Keratinocyte (primary cell): Measurements from ENCODE around the gene DNAH10. TPM values are rescaled to one million over a fixed set of nuclear protein-coding genes. Genes with fewer than 3 reads are reported as not detected.

Experiments used
- DNase-seq: peaks from one replicate; pipeline ENCODE4 v3.0.0-alpha.2; 2011; ENCODE audit warnings: low read depth, missing footprints, low spot score
- FAIRE-seq: peaks from 2 replicates; lab custom pipeline; 2011; peaks lifted over from hg19 to GRCh38; lab: Jason Lieb, UNC
- H2AFZ ChIP-seq: 2 replicates; pipeline ENCODE4 v1.6.0; 2012; ENCODE audit warnings: low read length, control low read depth, inconsistent platforms; ENCODE audit not compliant: control insufficient read depth
- H3K27ac ChIP-seq: 2 replicates; pipeline ENCODE4 v1.5.1; 2011; ENCODE audit warnings: low read length; ENCODE audit not compliant: control insufficient read depth, insufficient read depth
- H3K27me3 ChIP-seq: 3 replicates; pipeline ENCODE4 v1.6.0; 2011; ENCODE audit warnings: low read length; ENCODE audit not compliant: control insufficient read depth, insufficient read depth; ENCODE audit errors: extremely low read depth
- H3K36me3 ChIP-seq, 2 experiments: 2 replicates in 1 of 2; 3 replicates in 1 of 2; pipeline ENCODE4 v1.5.1; 2011; ENCODE audit warnings: low read length in 2 of 2, mild to moderate bottlenecking in 1 of 2; ENCODE audit not compliant: control insufficient read depth in 2 of 2, insufficient read depth in 2 of 2; ENCODE audit errors: extremely low read depth in 1 of 2
- H3K4me1 ChIP-seq: 3 replicates; pipeline ENCODE4 v1.5.1; 2011; ENCODE audit warnings: low read length; ENCODE audit not compliant: control insufficient read depth, insufficient read depth; ENCODE audit errors: extremely low read depth
- H3K4me2 ChIP-seq: 3 replicates; pipeline ENCODE4 v1.6.0; 2011; ENCODE audit warnings: low read depth, low read length; ENCODE audit not compliant: control insufficient read depth, insufficient read depth; ENCODE audit errors: extremely low read depth
- H3K4me3 ChIP-seq, 3 experiments: fragments of 200-600 bp in 1 of 3; sonication (generic) in 1 of 3; 2 replicates in 2 of 3; 3 replicates in 1 of 3; pipeline ENCODE4 v1.5.1; 2011 to 2016; ENCODE audit warnings: low read length in 3 of 3, mild to moderate bottlenecking in 3 of 3, control low read depth in 2 of 3, inconsistent platforms in 1 of 3, low read depth in 1 of 3, mixed read lengths in 1 of 3, mixed run types in 1 of 3, moderate library complexity in 1 of 3; ENCODE audit not compliant: control insufficient read depth in 2 of 3, insufficient read depth in 2 of 3; ENCODE audit errors: extremely low read depth in 1 of 3
- H3K79me2 ChIP-seq: 2 replicates; pipeline ENCODE4 v1.6.0; 2012; ENCODE audit warnings: low read length; ENCODE audit not compliant: control insufficient read depth, insufficient read depth
- H3K9ac ChIP-seq: 3 replicates; pipeline ENCODE4 v1.6.0; 2011; ENCODE audit warnings: low read length; ENCODE audit not compliant: control insufficient read depth, insufficient read depth; ENCODE audit errors: extremely low read depth
- H3K9me1 ChIP-seq: 3 replicates; pipeline ENCODE4 v1.6.0; 2011; ENCODE audit warnings: low read length; ENCODE audit not compliant: control insufficient read depth, insufficient read depth; ENCODE audit errors: extremely low read depth
- H3K9me3 ChIP-seq: 2 replicates; pipeline ENCODE4 v1.5.1; 2012; ENCODE audit warnings: low read depth, low read length; ENCODE audit not compliant: control insufficient read depth
- H4K20me1 ChIP-seq: 3 replicates; pipeline ENCODE4 v1.6.0; 2011; ENCODE audit warnings: low read length; ENCODE audit not compliant: control insufficient read depth, insufficient read depth; ENCODE audit errors: extremely low read depth
- EZH2 ChIP-seq: IDR thresholded peaks from one replicate; pipeline ENCODE4 v1.6.1; 2012; ENCODE audit warnings: inconsistent platforms, mild to moderate bottlenecking, low read length, moderate library complexity
- dilution Hi-C: fragments of 300-500 bp; cut with MboI; formaldehyde crosslinking; loops from one replicate; pipeline ENCODE4 v1.7.0; 2020; ENCODE audit warnings: low sequenced_read_pairs; ENCODE audit not compliant: extremely low pct_ligation_motif_present
- polyA plus RNA-seq, 5 experiments: library from polyadenylated mRNA; depleted of rRNA in 3 of 5; stranded (reverse) in 3 of 5; stranded (forward) in 1 of 5; unstranded in 1 of 5; fragments of >200 nt; gene quantifications; 1 replicate in 1 of 5; 2 replicates in 3 of 5; 3 replicates in 1 of 5; pipeline versions ENCODE4 v1.2.1 to v1.2.3, GENCODE V29; 2011 to 2012; ENCODE audit warnings: missing spikeins in 2 of 5, low read depth in 1 of 5, low replicate concordance in 1 of 5
- TF ChIP-seq, protein P1 (sequence below), 3 experiments: IDR thresholded peaks in 1 of 3; conservative IDR thresholded peaks in 1 of 3; optimal IDR thresholded peaks in 1 of 3; 2 replicates in 2 of 3; 3 replicates in 1 of 3; pipeline versions ENCODE3 to v1.5.1; 2011; ENCODE audit warnings: low read length in 3 of 3, mild to moderate bottlenecking in 3 of 3, moderate library complexity in 2 of 3, control low read depth in 1 of 3, inconsistent platforms in 1 of 3; ENCODE audit not compliant: insufficient read depth in 2 of 3; ENCODE audit errors: extremely low read depth in 1 of 3

DNAH10 gene
- polyA plus RNA-seq, 1 donor (not counting 4 experiments of a cell fraction or from before 2014, with no cell fraction given): 0.08 TPM

GRCh38 chr12:123828120-123828519 is 66.0 kb downstream of the DNAH10 start:
- TF ChIP-seq, protein P1, sequence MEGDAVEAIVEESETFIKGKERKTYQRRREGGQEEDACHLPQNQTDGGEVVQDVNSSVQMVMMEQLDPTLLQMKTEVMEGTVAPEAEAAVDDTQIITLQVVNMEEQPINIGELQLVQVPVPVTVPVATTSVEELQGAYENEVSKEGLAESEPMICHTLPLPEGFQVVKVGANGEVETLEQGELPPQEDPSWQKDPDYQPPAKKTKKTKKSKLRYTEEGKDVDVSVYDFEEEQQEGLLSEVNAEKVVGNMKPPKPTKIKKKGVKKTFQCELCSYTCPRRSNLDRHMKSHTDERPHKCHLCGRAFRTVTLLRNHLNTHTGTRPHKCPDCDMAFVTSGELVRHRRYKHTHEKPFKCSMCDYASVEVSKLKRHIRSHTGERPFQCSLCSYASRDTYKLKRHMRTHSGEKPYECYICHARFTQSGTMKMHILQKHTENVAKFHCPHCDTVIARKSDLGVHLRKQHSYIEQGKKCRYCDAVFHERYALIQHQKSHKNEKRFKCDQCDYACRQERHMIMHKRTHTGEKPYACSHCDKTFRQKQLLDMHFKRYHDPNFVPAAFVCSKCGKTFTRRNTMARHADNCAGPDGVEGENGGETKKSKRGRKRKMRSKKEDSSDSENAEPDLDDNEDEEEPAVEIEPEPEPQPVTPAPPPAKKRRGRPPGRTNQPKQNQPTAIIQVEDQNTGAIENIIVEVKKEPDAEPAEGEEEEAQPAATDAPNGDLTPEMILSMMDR (optimal IDR thresholded peaks at IDR 0.05 in 1 of 3, IDR thresholded peaks at IDR 0.05 in 1 of 3, conservative IDR thresholded peaks at IDR 0.05 in 1 of 3; ENCODE audit: extremely low read depth in 1 of 3, insufficient read depth in 2 of 3, low read length in 3 of 3): no peak
- no peak for TF ChIP-seq EZH2
- Histone ChIP-seq H3K4me1 (no peaks in the 10 kb centered on the region), H3K9me1 (no peaks in the 10 kb centered on the region), H2AFZ (no peak overlapping the region), H3K9me3 (no peaks in the 10 kb centered on the region), H3K9ac (no peak overlapping the region), H3K27me3 (peaks cover 12% of the 10 kb centered on the region), H3K4me2 (no peak overlapping the region), H4K20me1 (no peaks in the 10 kb centered on the region), H3K79me2 (no peaks in the 10 kb centered on the region), H3K36me3 (no peaks in the 10 kb centered on the region), H3K4me3 (no peak overlapping the region), H3K27ac (no peak overlapping the region)
- FAIRE-seq: no peak
- DNase-seq: no peak
- dilution Hi-C loops: no loop called here

GRCh38 chr12:123828854-123829547 is 66.9 kb downstream of the DNAH10 start:
- Histone ChIP-seq H3K36me3 (no peaks in the 10 kb centered on the region), H3K9me3 (no peaks in the 10 kb centered on the region), H3K27me3 (peaks cover 12% of the 10 kb centered on the region), H2AFZ (no peak overlapping the region), H3K79me2 (no peaks in the 10 kb centered on the region), H3K27ac (no peak overlapping the region), H3K9me1 (no peaks in the 10 kb centered on the region), H3K4me1 (no peaks in the 10 kb centered on the region), H3K4me3 (no peak overlapping the region), H4K20me1 (no peaks in the 10 kb centered on the region), H3K4me2 (no peak overlapping the region), H3K9ac (no peak overlapping the region)
- no peak for TF ChIP-seq EZH2
- TF ChIP-seq, protein P1 (optimal IDR thresholded peaks at IDR 0.05 in 1 of 3, IDR thresholded peaks at IDR 0.05 in 1 of 3, conservative IDR thresholded peaks at IDR 0.05 in 1 of 3; ENCODE audit: extremely low read depth in 1 of 3, insufficient read depth in 2 of 3, low read length in 3 of 3): no peak
- DNase-seq: no peak
- dilution Hi-C loops: no loop called here
- no peak for FAIRE-seq
